Activated T-helper 2 cell treated with anti-CD3 and anti-CD28 coated beads, Interferon-gamma antibody, Interleukin-2, Interleukin-4, amounts not matched to agents 10 μg/mL and 5 μg/mL and 100 μg/mL, durations not matched to agents 14 hours and 24 hours and 36 hours (primary cell): ENCODE measurements around the gene GJB5. TPM values are rescaled to one million over a fixed set of nuclear protein-coding genes. Genes with fewer than 3 reads are reported as not detected.
A peak's percentile ranks its signal among the peaks of the same experiment; 100 is the strongest.

Experiments used
- DNase-seq: peaks from one replicate; pipeline ENCODE4 v3.0.0; 2021; ENCODE audit warnings: low spot score
- H3K27ac Mint-ChIP-seq: one replicate; pipeline ENCODE4 v1.8.0; 2021; ENCODE audit warnings: mixed read lengths
- H3K27me3 Mint-ChIP-seq: one replicate; pipeline ENCODE4 v1.8.0; 2021; ENCODE audit warnings: low read depth, mixed read lengths
- H3K36me3 Mint-ChIP-seq: one replicate; pipeline ENCODE4 v1.8.0; 2021; ENCODE audit warnings: low read depth, mixed read lengths
- H3K4me1 Mint-ChIP-seq: one replicate; pipeline ENCODE4 v1.8.0; 2021; ENCODE audit warnings: low read depth, mixed read lengths
- H3K4me3 Mint-ChIP-seq: one replicate; pipeline ENCODE4 v1.8.0; 2021; ENCODE audit warnings: low read depth, mild to moderate bottlenecking, moderate library complexity, mixed read lengths
- H3K9me3 Mint-ChIP-seq: one replicate; pipeline ENCODE4 v1.8.0; 2021; ENCODE audit warnings: mixed read lengths
- intact Hi-C: fragments of 100-400 bp; cut with micrococcal nuclease; formaldehyde crosslinking; loops from one replicate; pipeline ENCODE4 v1.15.1; 2023
- total RNA-seq: library from RNA; stranded (reverse); gene quantifications from 2 replicates; pipeline ENCODE4 v1.2.3, GENCODE V29; 2022

GJB5 gene
- total RNA-seq, 1 donor from 2014 or later = not detected

GRCh38 chr1:34795916-34796315, 41.1 kb downstream of the GJB5 start:
- no peak for DNase-seq
- Mint-ChIP-seq H3K27ac (no peak overlapping the region), H3K36me3 (no peaks in the 10 kb centered on the region), H3K27me3 (peaks cover 20% of the 10 kb centered on the region), H3K4me1 (peaks cover 7% of the 10 kb centered on the region), H3K4me3 (no peak overlapping the region), H3K9me3 (no peaks in the 10 kb centered on the region)
- intact Hi-C loops = no loop called here

- no peak for DNase-seq
- Mint-ChIP-seq H3K27ac (no peak overlapping the region), H3K27me3 (peaks cover 14% of the 10 kb centered on the region), H3K4me3 (no peak overlapping the region), H3K36me3 (no peaks in the 10 kb centered on the region), H3K4me1 (peaks cover 7% of the 10 kb centered on the region), H3K9me3 (no peaks in the 10 kb centered on the region)
- intact Hi-C loops = no loop called here
Observed at GRCh38 chr1:34796990-34797389, 42.1 kb downstream of the GJB5 start.

GRCh38 chr1:34800214-34800613, 45.4 kb downstream of the GJB5 start:
- intact Hi-C loops = no loop called here
- H3K4me3 Mint-ChIP-seq = no peak overlapping the region
- peaks cover 4% of the 10 kb centered on the region for H3K9me3 Mint-ChIP-seq
- H3K36me3 Mint-ChIP-seq = no peaks in the 10 kb centered on the region
- H3K27ac Mint-ChIP-seq = no peak overlapping the region
- peaks cover 7% of the 10 kb centered on the region for H3K4me1 Mint-ChIP-seq
- H3K27me3 Mint-ChIP-seq = peaks cover 7% of the 10 kb centered on the region
- DNase-seq = no peak

GRCh38 chr1:34803770-34804169, 48.9 kb downstream of the GJB5 start:
- intact Hi-C loops = no loop called here
- no peak for DNase-seq
- no peaks in the 10 kb centered on the region for H3K36me3 Mint-ChIP-seq
- H3K4me3 Mint-ChIP-seq = no peak overlapping the region
- H3K27me3 Mint-ChIP-seq = peaks cover 3% of the 10 kb centered on the region
- no peak overlapping the region for H3K27ac Mint-ChIP-seq
- peaks cover 4% of the 10 kb centered on the region for H3K9me3 Mint-ChIP-seq
- peaks cover 7% of the 10 kb centered on the region for H3K4me1 Mint-ChIP-seq

- no peaks in the 10 kb centered on the region for H3K4me1 Mint-ChIP-seq
- H3K4me3 Mint-ChIP-seq = no peak overlapping the region
- peaks cover 14% of the 10 kb centered on the region for H3K9me3 Mint-ChIP-seq
- peak; percentile 2 for DNase-seq
- H3K36me3 Mint-ChIP-seq = no peaks in the 10 kb centered on the region
- no peak overlapping the region for H3K27ac Mint-ChIP-seq
- H3K27me3 Mint-ChIP-seq = peaks cover 3% of the 10 kb centered on the region
- intact Hi-C loops = no loop called here
Observed at GRCh38 chr1:34806396-34806795, 51.5 kb downstream of the GJB5 start.

Other genes with a start within 250 kb of the GJB5 start
- not detected in 2 replicates for gene GJB4, start 4.7 kb downstream of the GJB5 start, total RNA-seq
- not detected in 2 replicates for gene GJB3, start 26.2 kb downstream of the GJB5 start, total RNA-seq
- gene GJA4, start 38.0 kb downstream of the GJB5 start, total RNA-seq = not detected in 2 replicates
- 58.7 and 59.3 TPM in 2 replicates for gene SMIM12, start 104.7 kb downstream of the GJB5 start, total RNA-seq
- 0.32 and 0.48 TPM in 2 replicates for gene DLGAP3, start 174.6 kb downstream of the GJB5 start, total RNA-seq
- gene TMEM35B, start 230.3 kb downstream of the GJB5 start, total RNA-seq = 15.0 and 19.3 TPM in 2 replicates